GM18517 (cell line): ENCODE data around the gene RERE.

Source experiments
- ATAC-seq: cut with Tn5 transposase; IDR thresholded peaks from one replicate; pipeline ENCODE4 v1.9.1; 2021; ENCODE audit warnings: mild to moderate bottlenecking, moderate library complexity; ENCODE audit not compliant: unreplicated experiment

Gene RERE

GRCh38 chr1:8325771-8326170 is 491.7 kb downstream of the RERE start:
- ATAC-seq = no peak

GRCh38 chr1:8324176-8324810 is 493.1 kb downstream of the RERE start:
- ATAC-seq = no peak

- ATAC-seq = no peak
Measured at GRCh38 chr1:8323706-8324105, 493.7 kb downstream of the RERE start.

- no peak for ATAC-seq
Measured at GRCh38 chr1:8321612-8322011, 495.8 kb downstream of the RERE start.

GRCh38 chr1:8318436-8318835 is 499.0 kb downstream of the RERE start:
- ATAC-seq = no peak

- no peak for ATAC-seq
Measured at GRCh38 chr1:8317647-8318381, 499.6 kb downstream of the RERE start, which contains the start of gene SLC45A1. SLC45A1 (plus strand) TSS chr1:8318114; CDS start chr1:8324330, 6,216 bp downstream.

GRCh38 chr1:8315573-8316475 is 501.6 kb downstream of the RERE start:
- ATAC-seq = no peak

GRCh38 chr1:8314346-8315280 is 502.8 kb downstream of the RERE start:
- no peak for ATAC-seq

- no peak for ATAC-seq
Measured at GRCh38 chr1:8313231-8313630, 504.2 kb downstream of the RERE start.

GRCh38 chr1:8312235-8313218 is 504.9 kb downstream of the RERE start:
- ATAC-seq = no peak

GRCh38 chr1:8311068-8311718 is 506.2 kb downstream of the RERE start:
- ATAC-seq = no peak

- no peak for ATAC-seq
Measured at GRCh38 chr1:8307628-8308027, 509.8 kb downstream of the RERE start.

GRCh38 chr1:8303876-8304275 is 513.6 kb downstream of the RERE start:
- ATAC-seq = no peak

GRCh38 chr1:8303141-8303540 is 514.3 kb downstream of the RERE start:
- no peak for ATAC-seq
